Astrocyte of the spinal cord (primary cell): ENCODE measurements around the gene PTPN12.

Experiments
- DNase-seq: peaks from one replicate; pipeline ENCODE4 v3.0.0; 2011; ENCODE audit warnings: low read depth, low spot score
- H3K4me3 ChIP-seq: 2 replicates; pipeline ENCODE4 v1.5.1; 2011; ENCODE audit warnings: low read depth, mild to moderate bottlenecking, low read length, moderate library complexity
- in situ Hi-C: cut with HindIII; loops from 2 replicates; pipeline ENCODE4 v1.10.0; 2017; ENCODE audit warnings: low sequenced_read_pairs
- TF ChIP-seq, protein P1 (sequence below): IDR thresholded peaks from 2 replicates; pipeline ENCODE4 v1.5.1; 2012; ENCODE audit warnings: low read depth, mild to moderate bottlenecking, low read length, inconsistent platforms

Gene PTPN12

GRCh38 chr7:77561352-77561751 is 24.3 kb downstream of the PTPN12 start:
- no peak for DNase-seq
- in situ Hi-C loops = no loop called here
- TF ChIP-seq, protein P1, sequence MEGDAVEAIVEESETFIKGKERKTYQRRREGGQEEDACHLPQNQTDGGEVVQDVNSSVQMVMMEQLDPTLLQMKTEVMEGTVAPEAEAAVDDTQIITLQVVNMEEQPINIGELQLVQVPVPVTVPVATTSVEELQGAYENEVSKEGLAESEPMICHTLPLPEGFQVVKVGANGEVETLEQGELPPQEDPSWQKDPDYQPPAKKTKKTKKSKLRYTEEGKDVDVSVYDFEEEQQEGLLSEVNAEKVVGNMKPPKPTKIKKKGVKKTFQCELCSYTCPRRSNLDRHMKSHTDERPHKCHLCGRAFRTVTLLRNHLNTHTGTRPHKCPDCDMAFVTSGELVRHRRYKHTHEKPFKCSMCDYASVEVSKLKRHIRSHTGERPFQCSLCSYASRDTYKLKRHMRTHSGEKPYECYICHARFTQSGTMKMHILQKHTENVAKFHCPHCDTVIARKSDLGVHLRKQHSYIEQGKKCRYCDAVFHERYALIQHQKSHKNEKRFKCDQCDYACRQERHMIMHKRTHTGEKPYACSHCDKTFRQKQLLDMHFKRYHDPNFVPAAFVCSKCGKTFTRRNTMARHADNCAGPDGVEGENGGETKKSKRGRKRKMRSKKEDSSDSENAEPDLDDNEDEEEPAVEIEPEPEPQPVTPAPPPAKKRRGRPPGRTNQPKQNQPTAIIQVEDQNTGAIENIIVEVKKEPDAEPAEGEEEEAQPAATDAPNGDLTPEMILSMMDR = no peak
- no peak overlapping the region for H3K4me3 ChIP-seq

GRCh38 chr7:77563275-77563674 is 26.2 kb downstream of the PTPN12 start:
- no peak for DNase-seq
- in situ Hi-C loops = no loop called here
- TF ChIP-seq, protein P1 = no peak

GRCh38 chr7:77565917-77566316 is 28.8 kb downstream of the PTPN12 start:
- TF ChIP-seq, protein P1 = no peak
- no peak for DNase-seq
- in situ Hi-C loops = no loop called here
- no peak overlapping the region for H3K4me3 ChIP-seq

More at GRCh38 chr7:77563275-77563674, 26.2 kb downstream of the PTPN12 start:
- H3K4me3 ChIP-seq = no peak overlapping the region

DNA sequence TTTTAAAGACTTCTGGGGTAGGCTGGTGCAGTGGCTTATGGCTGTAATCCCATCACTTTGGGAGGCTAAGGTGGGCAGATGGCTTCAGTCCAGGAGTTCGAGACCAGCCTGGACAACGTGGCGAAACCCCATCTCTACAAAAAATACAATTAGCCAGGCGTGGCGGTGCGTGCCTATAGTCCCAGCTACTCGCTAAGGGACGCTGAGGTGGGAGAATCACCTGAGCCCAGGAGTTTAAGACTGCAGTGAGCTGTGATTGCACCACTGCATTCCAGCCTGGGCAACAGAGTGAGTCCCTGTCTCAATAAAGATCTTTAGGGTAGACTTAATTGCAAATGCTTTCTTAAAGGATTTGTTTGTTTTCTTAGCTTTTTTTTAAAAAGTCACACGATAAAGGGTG is 29.3 kb downstream of the PTPN12 start:
- in situ Hi-C loops = no loop called here
- H3K4me3 ChIP-seq = no peak overlapping the region
- TF ChIP-seq, protein P1 = no peak
- DNase-seq = no peak

DNA sequence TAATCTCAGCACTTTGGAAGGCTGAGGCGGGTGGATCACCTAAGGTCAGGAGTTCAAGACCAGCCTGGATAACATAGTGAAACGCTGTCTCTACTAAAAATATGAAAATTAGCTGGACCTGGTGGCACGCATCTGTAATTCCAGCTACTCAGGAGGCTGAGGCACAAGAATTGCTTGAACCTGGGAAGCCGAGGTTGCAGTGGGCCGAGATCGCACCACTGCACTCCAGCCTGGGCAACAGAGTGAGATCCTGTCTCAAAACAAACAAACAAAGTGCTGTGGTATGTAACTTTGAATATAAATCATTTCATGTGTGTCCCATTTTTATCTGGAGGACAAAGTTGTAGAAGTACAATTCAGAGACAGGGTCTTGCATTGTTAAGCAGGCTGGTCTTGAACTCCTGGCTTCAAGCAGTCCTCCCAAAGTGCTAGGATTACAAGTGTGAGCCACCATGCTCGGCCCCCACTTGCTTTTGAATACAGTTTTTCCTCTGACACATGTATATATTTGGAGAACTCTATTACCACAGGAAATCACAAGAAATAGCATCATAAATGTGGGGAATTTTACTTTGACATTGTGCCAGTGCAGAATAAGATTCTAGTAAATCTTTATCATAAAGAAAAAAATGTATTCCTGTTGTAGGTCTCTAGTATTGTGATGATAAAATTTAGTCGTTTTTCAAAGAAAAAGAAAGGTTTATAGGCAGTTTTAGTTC is 32.6 kb downstream of the PTPN12 start:
- H3K4me3 ChIP-seq = no peak overlapping the region
- in situ Hi-C loops = no loop called here
- DNase-seq = peak; percentile 22
- TF ChIP-seq, protein P1 = no peak

- peak; percentile 74 for DNase-seq
- in situ Hi-C loops = no loop called here
- no peak overlapping the region for H3K4me3 ChIP-seq
- TF ChIP-seq, protein P1 = no peak
Observed at GRCh38 chr7:77570330-77571011, 33.4 kb downstream of the PTPN12 start.
